ENCODE results near the gene ITPR1. TPM values are rescaled to one million over a fixed set of nuclear protein-coding genes. Genes with fewer than 3 reads are reported as not detected.

The ITPR1 gene
- polyA plus RNA-seq, 2 of the 4 experiments (the other 2 are of a cell fraction): 2.8 to 9.6 TPM

- ChIA-PET POLR2A (interaction anchor here (2.3 kb wide), 1 partner anchor 236 kb away, joined by 8 read pairs; the partner anchor contains the start of gene BHLHE40), CTCF (interaction anchor here (0.7 to 5.3 kb wide), 4 partner anchors 23 to 238 kb away, joined by 3 to 26 read pairs (median 4); no protein-coding TSS in a partner anchor)
- no peaks in the 10 kb centered on the region; the same call in 2 of the 3 replicates for H3K9me3 ChIP-seq
- peak overlapping the region; percentile 67; the same call in 2 of the 3 replicates for H3K4me2 ChIP-seq
- FAIRE-seq: no peak
- peaks cover 69% of the 10 kb centered on the region for H3K4me1 ChIP-seq
- peak overlapping the region; percentile 74 to 84; a peak in 5 of 6 replicates for H3K27ac ChIP-seq
- no peak for ATAC-seq
- TF ChIP-seq EHF (CRISPR knock-in tag; IDR thresholded peaks at IDR 0.05) (0 out of 2 replicates have a peak, but pooled peaks have one; percentile 13), RARB (CRISPR knock-in tag; IDR thresholded peaks at IDR 0.05) (no peak)
- no peak for DNase-seq (ENCODE audit: low read depth in 1 of 2, low spot score in 1 of 2)
- no peak overlapping the region for H3K4me3 ChIP-seq
- 92% methylated on average over 4 of the region's 4 CpGs for WGBS (ENCODE audit: missing lambda C conversion rate)
These were observed 250.2 kb downstream of the ITPR1 start for GRCh38 chr3:4743371-4743770.

- Histone ChIP-seq H3K4me2 (peak overlapping the region; percentile 67), H3K4me1 (peaks cover 69% of the 10 kb centered on the region), H3K4me3 (no peak overlapping the region), H3K9me3 (no peaks in the 10 kb centered on the region; the same call in 2 of the 3 replicates), H3K27ac (peak overlapping the region; percentile 74 to 84)
- TF ChIP-seq FOSL2 (IDR thresholded peaks at IDR 0.05): no peak
- TF ChIP-seq FOSL2 (CRISPR knock-in tag; IDR thresholded peaks at IDR 0.05): peak; percentile 85
- TF ChIP-seq MAZ (IDR thresholded peaks at IDR 0.05; ENCODE audit: borderline replicate concordance, low read depth, low read length): no peak
- TF ChIP-seq E2F6 (IDR thresholded peaks at IDR 0.05; ENCODE audit: borderline replicate concordance, low read depth): no peak
- TF ChIP-seq GATA3 (IDR thresholded peaks at IDR 0.05; ENCODE audit: borderline replicate concordance): peak; percentile 93
- no peak; the same call in 1 of the 2 replicates for TF ChIP-seq FOSB (CRISPR knock-in tag; IDR thresholded peaks at IDR 0.05)
- TF ChIP-seq HOXB5 (CRISPR knock-in tag; IDR thresholded peaks at IDR 0.05): peak; percentile 59; the same call in 1 of the 2 replicates
- peak; percentile 86 for TF ChIP-seq JUNB (IDR thresholded peaks at IDR 0.05)
- TF ChIP-seq BCL3 (IDR thresholded peaks at IDR 0.05): peak; percentile 93; the same call in 2 of the 3 replicates
- TF ChIP-seq HMGXB4 (CRISPR knock-in tag; IDR thresholded peaks at IDR 0.05; ENCODE audit: borderline replicate concordance): no peak
- TF ChIP-seq ZNF302 (CRISPR knock-in tag; IDR thresholded peaks at IDR 0.05): no peak
- TF ChIP-seq FOXS1 (CRISPR knock-in tag; IDR thresholded peaks at IDR 0.05): peak; percentile 60; the same call in 1 of the 2 replicates
- no peak for TF ChIP-seq NPAS2 (CRISPR knock-in tag; IDR thresholded peaks at IDR 0.05; ENCODE audit: borderline replicate concordance)
- peak; percentile 86 for TF ChIP-seq MAFK (IDR thresholded peaks at IDR 0.05; ENCODE audit: partially characterized antibody)
- no peak for TF ChIP-seq POLR2AphosphoS2 (conservative IDR thresholded peaks at IDR 0.05; ENCODE audit: low read length)
- peak; percentile 93 for TF ChIP-seq RARB (CRISPR knock-in tag; IDR thresholded peaks at IDR 0.05)
- TF ChIP-seq CEBPB (IDR thresholded peaks at IDR 0.05): peak; percentile 71 to 89
- TF ChIP-seq RAD21 (conservative IDR thresholded peaks at IDR 0.05 in 1 of 2, IDR thresholded peaks at IDR 0.05 in 1 of 2): peak; percentile 31 to 52; a peak in 3 of 5 replicates
- TF ChIP-seq CBX8 (IDR thresholded peaks at IDR 0.05): no peak
- no peak for TF ChIP-seq SREBF2 (IDR thresholded peaks at IDR 0.05)
- peak; percentile 80 to 82; a peak in 4 of 5 replicates for TF ChIP-seq EP300 (IDR thresholded peaks at IDR 0.05)
- peak; percentile 72 for TF ChIP-seq HOXB13 (CRISPR knock-in tag; IDR thresholded peaks at IDR 0.05; ENCODE audit: low read depth)
- no peak for TF ChIP-seq TFCP2L1 (CRISPR knock-in tag; IDR thresholded peaks at IDR 0.05)
- peak; percentile 89 to 90; a peak in 4 of 5 replicates for TF ChIP-seq JUN (IDR thresholded peaks at IDR 0.05)
- no peak for TF ChIP-seq ELK1 (IDR thresholded peaks at IDR 0.05; ENCODE audit: low read depth, low read length)
- peak; percentile 13; the same call in 1 of the 2 replicates for TF ChIP-seq ZSCAN20 (CRISPR knock-in tag; IDR thresholded peaks at IDR 0.05)
- TF ChIP-seq MAX (IDR thresholded peaks at IDR 0.05): peak; percentile 94
- TF ChIP-seq SMC3 (IDR thresholded peaks at IDR 0.05): peak; percentile 55
- peak; percentile 73 to 87 for ATAC-seq
- ChIA-PET CTCF (interaction anchor here (0.9 to 5.3 kb wide), 4 partner anchors 10 to 232 kb away, joined by 3 to 26 read pairs (median 4); no protein-coding TSS in a partner anchor), POLR2A (interaction anchor here (0.8 to 1.1 kb wide), 5 partner anchors 24 to 279 kb away, joined by 3 to 4 read pairs (median 3); no protein-coding TSS in a partner anchor)
- DNase-seq (ENCODE audit: low read depth in 1 of 2, low spot score in 1 of 2): peak; percentile 66 to 97
- no peak for FAIRE-seq
- 0% methylated on average over 3 of the region's 3 CpGs for WGBS (ENCODE audit: missing lambda C conversion rate)
These were observed 251.5 kb downstream of the ITPR1 start for GRCh38 chr3:4744405-4745234.
